Prostate gland (tissue), 2 donors: ENCODE data around the gene CLDN22.

ENCODE experiments used
- CTCF ChIP-seq, 4 experiments: fragments of 200-600 bp in 2 of 4; fragments of 450-650 bp in 2 of 4; sonication (generic) in 2 of 4; IDR thresholded peaks; 1 replicate in 3 of 4; 2 replicates in 1 of 4; pipeline ENCODE4 v1.5.1; 2016 to 2019; ENCODE audit warnings: antibody characterized with exemption in 4 of 4, mild to moderate bottlenecking in 2 of 4, moderate library complexity in 2 of 4
- POLR2A ChIP-seq: fragments of 450-650 bp; IDR thresholded peaks from one replicate; pipeline ENCODE4 v1.6.1; 2016; ENCODE audit warnings: antibody characterized with exemption, mild to moderate bottlenecking
- POLR2AphosphoS5 ChIP-seq: sonication (generic); formaldehyde crosslinking; IDR thresholded peaks from one replicate; pipeline ENCODE4 v1.6.1; 2017; ENCODE audit warnings: antibody characterized with exemption

GRCh38 chr4:183349673-183350072 lies 29.6 kb upstream of the CLDN22 start:
- TF ChIP-seq CTCF (IDR thresholded peaks at IDR 0.05) (no peak), POLR2AphosphoS5 (no peak), POLR2A (no peak)
